GM18526 (cell line): ENCODE data around the gene APBB2.

Source experiments
- POLR2A ChIP-seq: IDR thresholded peaks from 3 replicates; pipeline ENCODE4 v1.6.1; 2011; ENCODE audit not compliant: insufficient read length; ENCODE audit errors: extremely low read depth

APBB2 gene

GRCh38 chr4:40908702-40909362, 305.5 kb downstream of the APBB2 start:
- no peak for TF ChIP-seq POLR2A

GRCh38 chr4:40908297-40908696, 306.0 kb downstream of the APBB2 start:
- no peak for TF ChIP-seq POLR2A

- no peak for TF ChIP-seq POLR2A
These were observed 308.9 kb downstream of the APBB2 start for GRCh38 chr4:40905414-40905813.

GRCh38 chr4:40897557-40898203, 316.7 kb downstream of the APBB2 start:
- no peak for TF ChIP-seq POLR2A

GRCh38 chr4:40890764-40891163, 323.6 kb downstream of the APBB2 start:
- TF ChIP-seq POLR2A: no peak

- TF ChIP-seq POLR2A: no peak
These were observed 324.1 kb downstream of the APBB2 start for GRCh38 chr4:40890199-40890598.

- TF ChIP-seq POLR2A: no peak
These were observed 325.4 kb downstream of the APBB2 start for GRCh38 chr4:40888933-40889332.

GRCh38 chr4:40887764-40888131, 326.6 kb downstream of the APBB2 start:
- TF ChIP-seq POLR2A: no peak

GRCh38 chr4:40886931-40887763, 327.2 kb downstream of the APBB2 start:
- TF ChIP-seq POLR2A: no peak

GRCh38 chr4:40881851-40882250, 332.5 kb downstream of the APBB2 start:
- no peak for TF ChIP-seq POLR2A

GRCh38 chr4:40881096-40881495, 333.2 kb downstream of the APBB2 start:
- TF ChIP-seq POLR2A: no peak

- TF ChIP-seq POLR2A: no peak
These were observed 335.7 kb downstream of the APBB2 start for GRCh38 chr4:40878548-40879055.

- no peak for TF ChIP-seq POLR2A
These were observed 337.3 kb downstream of the APBB2 start for GRCh38 chr4:40877081-40877480.

- TF ChIP-seq POLR2A: no peak
These were observed 338.7 kb downstream of the APBB2 start for GRCh38 chr4:40875507-40876150.

- no peak for TF ChIP-seq POLR2A
These were observed 339.4 kb downstream of the APBB2 start for GRCh38 chr4:40874901-40875300.
